GM18499 (cell line): ENCODE data around the gene UQCR11.
"Not testable (repeated sequence)": the region's sequence is repeated elsewhere in the genome, so short reads cannot be mapped to it uniquely, and the experiment has no call there.

Experiments used
- ATAC-seq: cut with Tn5 transposase; IDR thresholded peaks from one replicate; pipeline ENCODE4 v1.9.1; 2021; ENCODE audit warnings: moderate number of reproducible peaks; ENCODE audit not compliant: insufficient read depth, unreplicated experiment

The UQCR11 gene

GRCh38 chr19:1605236-1606137, at the start of gene UQCR11:
UQCR11 (minus strand) TSS chr19:1605462; CDS start chr19:1605409, 53 bp downstream.
- ATAC-seq, result peak; percentile 46

- no peak for ATAC-seq
Observed at GRCh38 chr19:1654178-1654792, 49.0 kb upstream of the UQCR11 start.

- ATAC-seq, result no peak
Observed at GRCh38 chr19:1653300-1653628, 48.0 kb upstream of the UQCR11 start.

GRCh38 chr19:1652471-1653299, 47.4 kb upstream of the UQCR11 start, which contains the start of gene TCF3:
TCF3 (minus strand) TSS chr19:1652615; CDS start chr19:1650248, 2,367 bp downstream.
- ATAC-seq, result peak; percentile 44

- no peak for ATAC-seq
Observed at GRCh38 chr19:1651568-1652291, 46.5 kb upstream of the UQCR11 start.

- no peak for ATAC-seq
Observed at GRCh38 chr19:1650650-1651567, 45.6 kb upstream of the UQCR11 start.

- ATAC-seq, result no peak
Observed at GRCh38 chr19:1649706-1650649, 44.7 kb upstream of the UQCR11 start.

GRCh38 chr19:1648920-1649541, 43.8 kb upstream of the UQCR11 start:
- no peak for ATAC-seq

- no peak for ATAC-seq
Observed at GRCh38 chr19:1648459-1648849, 43.2 kb upstream of the UQCR11 start.

- no peak for ATAC-seq
Observed at GRCh38 chr19:1647501-1648458, 42.5 kb upstream of the UQCR11 start.

- ATAC-seq, result no peak
Observed at GRCh38 chr19:1646659-1647453, 41.6 kb upstream of the UQCR11 start.

GRCh38 chr19:1646149-1646548, 40.9 kb upstream of the UQCR11 start:
- ATAC-seq, result no peak

- no peak for ATAC-seq
Observed at GRCh38 chr19:1645299-1645698, 40.0 kb upstream of the UQCR11 start.

GRCh38 chr19:1644070-1644469, 38.8 kb upstream of the UQCR11 start:
- ATAC-seq, result no peak

GRCh38 chr19:1640893-1641448, 35.7 kb upstream of the UQCR11 start:
- not testable (repeated sequence) for ATAC-seq
